Colon (tissue), 2 donors: ENCODE measurements around the gene CCDC149.

ENCODE experiments used
- FAIRE-seq: peaks from 2 replicates; lab custom pipeline; 2012; peaks lifted over from hg19 to GRCh38; lab: Jason Lieb, UNC
- donor health status: control.
- donor health status: control.

Gene CCDC149

GRCh38 chr4:24775032-24775605 lies 137.7 kb downstream of the CCDC149 start:
- no peak for FAIRE-seq

DNA sequence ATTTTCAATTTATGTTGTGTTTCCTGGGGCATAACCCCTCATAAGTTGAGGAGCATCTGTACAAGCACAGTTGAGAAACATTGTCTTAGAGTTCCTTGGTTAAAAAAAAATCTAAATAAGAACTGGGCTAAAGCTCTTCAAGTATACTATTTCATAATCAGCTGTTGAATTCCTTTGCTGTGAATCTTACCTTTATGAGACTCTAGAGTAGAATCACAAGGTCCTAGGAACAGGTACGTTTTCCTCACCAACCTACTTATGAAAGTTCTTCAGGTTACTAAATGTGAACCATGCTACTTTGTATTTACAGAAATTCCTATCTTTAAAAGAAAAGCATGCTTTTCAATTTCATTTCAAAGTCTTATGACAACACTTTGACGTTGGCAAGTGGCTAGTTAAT lies 138.4 kb downstream of the CCDC149 start:
- no peak for FAIRE-seq

DNA sequence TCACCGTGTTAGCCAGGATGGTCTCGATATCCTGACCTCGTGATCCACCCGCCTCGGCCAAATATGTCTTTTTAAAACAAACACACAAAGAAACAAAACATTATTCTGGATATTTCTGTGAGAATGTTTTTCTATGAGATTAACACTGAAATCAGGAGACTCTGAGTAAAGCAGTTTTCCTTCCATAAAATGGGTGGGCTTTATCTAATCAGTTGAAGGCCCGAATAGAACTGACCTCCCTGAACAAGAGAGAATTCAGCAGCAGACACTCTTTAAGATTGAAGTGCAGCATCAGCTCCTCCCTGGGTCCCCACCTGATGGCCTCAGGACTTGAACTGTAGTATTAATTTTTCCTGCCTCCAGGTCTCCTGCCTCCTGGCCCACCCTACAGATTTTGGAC lies 139.9 kb downstream of the CCDC149 start:
- FAIRE-seq, result no peak

GRCh38 chr4:24772061-24772705 lies 140.7 kb downstream of the CCDC149 start:
- no peak for FAIRE-seq

DNA sequence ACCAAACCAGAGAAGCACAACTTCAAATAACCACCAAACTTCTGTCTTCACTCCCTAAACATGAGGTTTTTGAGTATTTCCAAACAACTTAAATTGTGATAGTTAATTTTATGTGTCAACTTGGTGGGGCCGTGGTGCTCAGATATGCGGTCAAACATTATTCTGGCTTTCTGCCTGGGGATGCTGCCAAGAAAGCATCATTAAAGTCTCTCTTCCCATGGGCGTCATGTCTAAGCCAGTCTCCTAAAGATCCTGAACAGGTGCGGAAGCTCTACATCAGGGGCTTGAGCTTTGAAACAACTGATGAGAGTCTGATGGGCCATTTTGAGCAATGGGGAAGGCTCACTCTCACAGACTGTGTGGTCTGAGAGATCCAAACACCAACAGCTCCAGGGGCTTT lies 141.6 kb downstream of the CCDC149 start:
- FAIRE-seq, result no peak

- no peak for FAIRE-seq
These were observed 142.2 kb downstream of the CCDC149 start for GRCh38 chr4:24770667-24771066.

DNA sequence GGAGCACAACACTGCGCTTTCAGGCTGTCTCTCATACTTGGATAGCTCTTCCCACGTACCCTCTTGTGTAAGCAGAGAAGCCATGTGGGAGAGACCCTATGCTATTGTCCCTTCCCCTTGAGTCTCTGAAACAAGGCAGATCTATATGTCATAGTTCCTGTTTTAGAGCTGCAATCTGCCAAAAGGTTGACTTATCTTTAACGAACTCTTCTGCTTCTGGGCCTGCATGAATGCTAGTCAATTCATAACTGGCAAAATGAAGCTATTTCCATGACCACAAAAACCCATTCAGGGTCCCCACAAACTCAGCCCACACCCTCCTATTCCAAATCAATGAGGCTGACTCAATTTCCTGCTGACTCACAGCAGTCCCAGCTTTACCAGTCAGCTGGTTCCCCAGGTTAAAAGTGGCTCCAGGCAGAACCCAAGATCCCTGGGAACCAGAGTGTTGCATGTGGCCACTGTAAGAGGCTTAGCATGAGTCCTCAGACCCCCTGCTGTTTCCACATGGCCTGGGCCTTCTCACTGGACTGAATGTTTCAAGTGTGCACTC lies 142.7 kb downstream of the CCDC149 start:
- no peak for FAIRE-seq

GRCh38 chr4:24769571-24769970 lies 143.3 kb downstream of the CCDC149 start:
- FAIRE-seq, result no peak

GRCh38 chr4:24768604-24769003 lies 144.2 kb downstream of the CCDC149 start:
- FAIRE-seq, result no peak

DNA sequence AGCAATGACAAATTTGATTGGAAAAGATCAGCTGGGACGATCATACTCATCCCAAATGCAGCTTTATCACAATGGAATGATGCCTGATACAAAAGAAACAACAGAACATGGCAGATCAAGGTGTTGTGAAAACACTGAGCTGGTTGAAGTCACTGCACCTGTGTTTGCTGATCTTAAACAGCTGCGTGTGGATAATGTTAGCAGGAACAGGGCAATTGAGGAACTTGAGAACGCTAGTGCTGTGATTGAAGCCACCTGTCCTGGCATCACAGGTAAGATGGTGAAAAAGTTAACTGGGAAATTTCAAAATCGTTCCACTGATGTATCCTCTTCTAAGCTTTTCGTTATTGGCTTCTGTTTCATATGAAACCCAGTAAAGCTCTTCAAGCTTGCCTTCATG lies 144.8 kb downstream of the CCDC149 start:
- no peak for FAIRE-seq

GRCh38 chr4:24765376-24765988 lies 147.4 kb downstream of the CCDC149 start:
- FAIRE-seq, result no peak

DNA sequence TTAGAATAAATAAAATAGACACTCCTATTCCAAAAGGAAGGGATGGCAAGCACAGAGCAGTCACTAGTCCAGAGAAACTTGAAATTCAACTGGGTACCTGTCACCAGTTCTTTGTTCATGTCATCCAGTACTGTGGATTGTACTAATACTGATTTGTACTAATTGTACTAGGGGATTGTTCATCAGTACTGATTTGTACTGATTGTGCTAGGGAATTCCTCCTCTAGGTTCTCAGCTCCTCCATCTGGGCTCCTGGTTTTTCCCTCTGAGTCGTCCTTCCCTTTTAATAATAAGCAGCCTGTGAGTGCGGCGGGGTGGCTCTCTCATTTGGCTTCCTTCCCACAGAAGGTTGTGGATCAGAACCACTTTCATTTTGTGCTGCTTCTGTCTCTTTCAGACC lies 148.5 kb downstream of the CCDC149 start:
- FAIRE-seq, result no peak

- FAIRE-seq, result no peak
These were observed 149.1 kb downstream of the CCDC149 start for GRCh38 chr4:24763631-24764297.
